OCI-LY1 (cell line): ENCODE results near the gene BUB1B.
"Not testable (repeated sequence)": the region's sequence is repeated elsewhere in the genome, so short reads cannot be mapped to it uniquely, and the experiment has no call there.

Experiments
- EZH2 ChIP-seq: fragments of 200-600 bp; sonication (generic), shearing (Covaris generic); IDR thresholded peaks from 2 replicates; pipeline ENCODE4 v1.8.0; 2017; ENCODE audit warnings: borderline replicate concordance, mixed run types, mild to moderate bottlenecking, antibody characterized with exemption, low read length, moderate library complexity, mixed read lengths
- TF ChIP-seq, protein P1 (sequence below): fragments of 200-600 bp; sonication (generic), shearing (Covaris generic); IDR thresholded peaks from 2 replicates; pipeline ENCODE4 v1.5.1; 2017; ENCODE audit warnings: mild to moderate bottlenecking, antibody characterized with exemption, low read length, moderate library complexity, mixed read lengths

DNA sequence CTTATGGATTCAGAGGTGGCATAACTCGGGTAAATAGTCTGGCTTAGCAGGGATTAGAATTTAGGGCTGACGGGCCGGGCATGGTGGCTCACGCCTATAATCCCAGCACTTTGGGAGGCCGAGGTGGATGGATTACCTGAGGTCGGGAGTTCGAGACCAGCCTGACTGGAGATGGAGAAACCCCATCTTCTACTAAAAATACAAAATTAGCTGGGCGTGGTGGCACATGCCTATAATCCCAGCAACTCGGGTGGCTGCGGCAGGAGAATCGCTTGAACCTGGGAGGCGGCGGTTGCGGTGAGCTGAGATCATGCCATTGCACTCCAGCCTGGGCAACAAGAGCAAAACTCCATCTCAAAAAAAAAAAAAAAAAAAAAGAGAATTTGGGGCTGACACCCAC is 45.8 kb upstream of the BUB1B start:
- TF ChIP-seq, protein P1, sequence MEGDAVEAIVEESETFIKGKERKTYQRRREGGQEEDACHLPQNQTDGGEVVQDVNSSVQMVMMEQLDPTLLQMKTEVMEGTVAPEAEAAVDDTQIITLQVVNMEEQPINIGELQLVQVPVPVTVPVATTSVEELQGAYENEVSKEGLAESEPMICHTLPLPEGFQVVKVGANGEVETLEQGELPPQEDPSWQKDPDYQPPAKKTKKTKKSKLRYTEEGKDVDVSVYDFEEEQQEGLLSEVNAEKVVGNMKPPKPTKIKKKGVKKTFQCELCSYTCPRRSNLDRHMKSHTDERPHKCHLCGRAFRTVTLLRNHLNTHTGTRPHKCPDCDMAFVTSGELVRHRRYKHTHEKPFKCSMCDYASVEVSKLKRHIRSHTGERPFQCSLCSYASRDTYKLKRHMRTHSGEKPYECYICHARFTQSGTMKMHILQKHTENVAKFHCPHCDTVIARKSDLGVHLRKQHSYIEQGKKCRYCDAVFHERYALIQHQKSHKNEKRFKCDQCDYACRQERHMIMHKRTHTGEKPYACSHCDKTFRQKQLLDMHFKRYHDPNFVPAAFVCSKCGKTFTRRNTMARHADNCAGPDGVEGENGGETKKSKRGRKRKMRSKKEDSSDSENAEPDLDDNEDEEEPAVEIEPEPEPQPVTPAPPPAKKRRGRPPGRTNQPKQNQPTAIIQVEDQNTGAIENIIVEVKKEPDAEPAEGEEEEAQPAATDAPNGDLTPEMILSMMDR = not testable (repeated sequence)
- TF ChIP-seq EZH2 = not testable (repeated sequence)
